Panc1 (cell line): ENCODE measurements around the gene HOXB3. TPM values are rescaled to one million over a fixed set of nuclear protein-coding genes. Genes with fewer than 3 reads are reported as not detected.

ENCODE experiments used
- ATAC-seq: fragments of 200-7000 bp; cut with Tn5 transposase; 2 replicates; pipeline ENCODE4 v1.9.1; 2020; ENCODE audit warnings: mild to moderate bottlenecking, moderate library complexity
- BruUV-seq: library from RNA; stranded (reverse); fragments of 400-500 nt; replicated peaks from 2 replicates; lab custom pipeline; 2021; lab: Mats Ljungman, UMichigan
- CTCF ChIA-PET: fragments of 300-600 bp; sonication (Branson Sonifier 250); formaldehyde crosslinking; loops from one replicate; lab custom pipeline; 2022; ENCODE audit warnings: antibody characterized with exemption; lab: Charles Lee
- POLR2A ChIA-PET: fragments of 300-600 bp; sonication (Branson Sonifier 250); formaldehyde crosslinking; loops from one replicate; lab custom pipeline; 2022; ENCODE audit warnings: antibody characterized with exemption; lab: Charles Lee
- DNase-seq: peaks from one replicate; pipeline ENCODE4 v3.0.0-alpha.2; 2010; ENCODE audit warnings: low read depth, low spot score
- H3K27ac ChIP-seq: 2 replicates; pipeline ENCODE4 v1.5.1; 2011; ENCODE audit warnings: mild to moderate bottlenecking, low read length, inconsistent platforms
- H3K27me3 ChIP-seq: fragments of 200-500 bp; sonication (Bioruptor generic); 2 replicates; pipeline ENCODE4 v1.6.0; 2014; ENCODE audit warnings: low read length, inconsistent platforms; ENCODE audit not compliant: control insufficient read depth, insufficient read depth
- H3K36me3 ChIP-seq: fragments of 200-500 bp; sonication (Bioruptor generic); 2 replicates; pipeline ENCODE4 v1.5.1; 2014; ENCODE audit warnings: inconsistent platforms, mild to moderate bottlenecking, low read length, moderate library complexity; ENCODE audit not compliant: control insufficient read depth, insufficient read depth
- H3K4me1 ChIP-seq: 2 replicates; pipeline ENCODE4 v1.5.1; 2011; ENCODE audit warnings: inconsistent platforms, mild to moderate bottlenecking, low read length, moderate library complexity; ENCODE audit not compliant: control insufficient read depth, insufficient read depth
- H3K4me3 ChIP-seq, 2 experiments: 2 replicates each; pipeline ENCODE4 v1.5.1; 2011 to 2012; ENCODE audit warnings: low read depth in 2 of 2, low read length in 2 of 2, mild to moderate bottlenecking in 2 of 2, inconsistent platforms in 1 of 2, moderate library complexity in 1 of 2
- H3K9me3 ChIP-seq: fragments of 200-500 bp; sonication (Bioruptor generic); 2 replicates; pipeline ENCODE4 v1.5.1; 2014; ENCODE audit warnings: low read depth, mild to moderate bottlenecking, inconsistent platforms, low read length, moderate library complexity; ENCODE audit not compliant: control insufficient read depth, insufficient read depth
- CTCF ChIP-seq: fragments of 450-650 bp; IDR thresholded peaks from 2 replicates; pipeline ENCODE4 v1.5.1; 2017; ENCODE audit warnings: mild to moderate bottlenecking
- POLR2AphosphoS5 ChIP-seq: IDR thresholded peaks from 2 replicates; pipeline ENCODE4 v1.6.1; 2012; ENCODE audit warnings: mild to moderate bottlenecking, low read depth, low read length, moderate library complexity
- REST ChIP-seq, 2 experiments: IDR thresholded peaks; 2 replicates each; pipeline ENCODE4 v1.6.1; 2011 to 2012; ENCODE audit warnings: low read depth in 2 of 2, control low read depth in 1 of 2, low read length in 1 of 2, mild to moderate bottlenecking in 1 of 2, moderate library complexity in 1 of 2; ENCODE audit not compliant: insufficient read depth in 1 of 2
- SIN3A ChIP-seq: IDR thresholded peaks from 2 replicates; pipeline ENCODE4 v1.6.1; 2012; ENCODE audit warnings: low read depth, mild to moderate bottlenecking, low read length, moderate library complexity, borderline replicate concordance; ENCODE audit not compliant: insufficient read depth
- TCF7L2 ChIP-seq: IDR thresholded peaks from 2 replicates; pipeline ENCODE4 v1.6.1; 2011; ENCODE audit warnings: mild to moderate bottlenecking, low read depth, low read length, inconsistent platforms
- in situ Hi-C: cut with HindIII; loops from 2 replicates; pipeline ENCODE4 v1.10.0; 2016; ENCODE audit warnings: low sequenced_read_pairs, low pct_unique_long_range_greater_than_20kb
- intact Hi-C: fragments of 100-400 bp; cut with micrococcal nuclease; formaldehyde crosslinking; loops from one replicate; pipeline ENCODE4 v1.10.0; 2022; ENCODE audit not compliant: unreplicated experiment
- total RNA-seq: library from RNA; stranded (reverse); gene quantifications from one replicate; pipeline ENCODE4 v1.2.1, GENCODE V29; 2021; ENCODE audit not compliant: unreplicated experiment

The HOXB3 gene
- total RNA-seq, 1 experiment from 2014 or later = 127 TPM

DNA sequence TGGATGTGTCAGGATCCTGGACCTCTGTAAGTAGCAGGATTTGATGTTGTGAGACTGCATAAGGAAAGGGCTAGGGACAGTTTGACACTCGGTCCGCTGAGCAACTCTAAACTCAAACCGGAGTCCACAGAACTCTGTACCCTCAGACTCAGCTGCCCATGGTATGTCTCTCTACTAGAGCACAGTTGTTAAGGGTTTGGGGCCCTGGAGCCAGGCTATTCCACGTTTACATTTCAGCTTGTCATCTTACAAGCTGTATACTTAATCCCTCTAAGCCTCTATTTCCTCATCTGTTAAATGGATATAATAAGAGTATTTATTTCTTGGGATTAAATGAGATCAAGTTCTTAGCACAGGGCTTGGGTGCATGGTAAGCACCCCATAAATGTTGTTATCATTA lies 87.1 kb downstream of the HOXB3 start:
- TF ChIP-seq POLR2AphosphoS5 (no peak), REST (IDR thresholded peaks at IDR 0.05; ENCODE audit: insufficient read depth in 1 of 2, low read depth in 2 of 2, low read length in 1 of 2) (no peak), CTCF (no peak), TCF7L2 (no peak)
- ChIA-PET CTCF (interaction anchor here (0.6 kb wide), 1 partner anchor 54 kb away, joined by 6 read pairs; no protein-coding TSS in a partner anchor), POLR2A (no interaction called here)
- no peak overlapping the region for H3K27ac ChIP-seq
- in situ Hi-C loops = no loop called here
- H3K4me3 ChIP-seq = no peak overlapping the region
- no peaks in the 10 kb centered on the region for H3K27me3 ChIP-seq
- H3K36me3 ChIP-seq = no peaks in the 10 kb centered on the region
- no peaks in the 10 kb centered on the region for H3K9me3 ChIP-seq
- DNase-seq (no peak), ATAC-seq (no peak)
- H3K4me1 ChIP-seq = peaks cover 8% of the 10 kb centered on the region; the same call in 1 of the 2 replicates
- BruUV-seq = no TSS peak
- intact Hi-C loops = no loop called here

DNA sequence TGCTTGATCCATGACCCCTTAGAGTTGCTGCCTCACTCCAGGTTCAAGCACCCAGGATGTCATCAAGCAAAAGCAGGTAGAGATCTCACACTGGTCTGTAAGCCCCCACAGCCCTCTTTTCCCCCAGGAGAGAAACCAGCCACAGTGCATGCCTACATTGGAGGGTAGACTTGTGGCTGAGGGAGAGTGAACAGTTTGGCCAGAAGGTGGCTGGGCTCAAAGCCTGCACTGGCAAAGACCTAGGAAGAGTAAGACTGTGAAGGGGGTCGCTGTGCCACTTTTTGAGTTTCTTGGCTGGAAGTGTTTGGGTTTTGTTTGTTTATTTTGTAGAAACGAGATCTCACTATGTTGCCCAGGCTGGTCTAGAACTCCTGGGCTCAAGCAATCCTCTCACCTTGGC lies 87.7 kb downstream of the HOXB3 start:
- POLR2A ChIA-PET = no interaction called here
- no peak for TF ChIP-seq POLR2AphosphoS5
- TF ChIP-seq TCF7L2 = no peak
- no peak for TF ChIP-seq SIN3A
- no peak for TF ChIP-seq CTCF
- TF ChIP-seq REST (IDR thresholded peaks at IDR 0.05; ENCODE audit: insufficient read depth in 1 of 2, low read depth in 2 of 2, low read length in 1 of 2) = no peak
- Histone ChIP-seq H3K27ac (no peak overlapping the region), H3K4me3 (no peak overlapping the region), H3K36me3 (no peaks in the 10 kb centered on the region), H3K9me3 (no peaks in the 10 kb centered on the region), H3K4me1 (peaks cover 8% of the 10 kb centered on the region; the same call in 1 of the 2 replicates), H3K27me3 (no peaks in the 10 kb centered on the region)
- DNase-seq (no peak), ATAC-seq (no peak)
- CTCF ChIA-PET = no interaction called here
- in situ Hi-C loops = no loop called here
- no TSS peak for BruUV-seq
- intact Hi-C loops = no loop called here
